WTC11 (cell line): ENCODE data around the gene LSM3.

Source experiments
- CBFB ChIP-seq: sonication (generic); formaldehyde crosslinking; IDR thresholded peaks from 2 replicates; pipeline ENCODE4 v1.8.1; 2022; ENCODE audit warnings: mild to moderate bottlenecking, low read depth, missing genetic modification reagents
- ETV6 ChIP-seq: sonication (generic); formaldehyde crosslinking; IDR thresholded peaks from 2 replicates; pipeline ENCODE4 v1.8.1; 2022; ENCODE audit warnings: mild to moderate bottlenecking, missing genetic modification reagents
- MXD4 ChIP-seq: fragments of 250-450 bp; sonication (Bioruptor Pico); IDR thresholded peaks from 2 replicates; pipeline ENCODE4 v1.8.0; 2021; ENCODE audit warnings: mild to moderate bottlenecking, moderate library complexity, borderline replicate concordance
- NR2C2 ChIP-seq: sonication (generic); formaldehyde crosslinking; IDR thresholded peaks from 2 replicates; pipeline ENCODE4 v1.8.0; 2022; ENCODE audit warnings: mild to moderate bottlenecking, missing genetic modification reagents
- ZNF263 ChIP-seq: sonication (generic); formaldehyde crosslinking; IDR thresholded peaks from 2 replicates; pipeline ENCODE4 v1.8.1; 2022; ENCODE audit warnings: low read depth, mild to moderate bottlenecking, moderate library complexity, missing genetic modification reagents
- TF ChIP-seq, protein P1 (sequence below): fragments of 200-600 bp; IDR thresholded peaks from 2 replicates; pipeline ENCODE4 v1.8.0; 2022; ENCODE audit warnings: antibody characterized with exemption
- TF ChIP-seq, protein P2 (sequence below): sonication (generic); formaldehyde crosslinking; IDR thresholded peaks from 2 replicates; pipeline ENCODE4 v1.8.0; 2022; ENCODE audit warnings: mild to moderate bottlenecking, missing genetic modification reagents
- TF ChIP-seq, protein P3 (sequence below): sonication (generic); formaldehyde crosslinking; IDR thresholded peaks from 2 replicates; pipeline ENCODE4 v1.8.1; 2022; ENCODE audit warnings: low read depth, mild to moderate bottlenecking, moderate library complexity, missing genetic modification reagents, borderline replicate concordance
- TF ChIP-seq, protein P4 (sequence below): sonication (generic); formaldehyde crosslinking; IDR thresholded peaks from 2 replicates; pipeline ENCODE4 v1.8.0; 2022; ENCODE audit warnings: mild to moderate bottlenecking, missing genetic modification reagents
- TF ChIP-seq, protein P5 (sequence below): sonication (generic); formaldehyde crosslinking; IDR thresholded peaks from 2 replicates; pipeline ENCODE4 v1.8.0; 2023; ENCODE audit warnings: missing genetic modification reagents

DNA sequence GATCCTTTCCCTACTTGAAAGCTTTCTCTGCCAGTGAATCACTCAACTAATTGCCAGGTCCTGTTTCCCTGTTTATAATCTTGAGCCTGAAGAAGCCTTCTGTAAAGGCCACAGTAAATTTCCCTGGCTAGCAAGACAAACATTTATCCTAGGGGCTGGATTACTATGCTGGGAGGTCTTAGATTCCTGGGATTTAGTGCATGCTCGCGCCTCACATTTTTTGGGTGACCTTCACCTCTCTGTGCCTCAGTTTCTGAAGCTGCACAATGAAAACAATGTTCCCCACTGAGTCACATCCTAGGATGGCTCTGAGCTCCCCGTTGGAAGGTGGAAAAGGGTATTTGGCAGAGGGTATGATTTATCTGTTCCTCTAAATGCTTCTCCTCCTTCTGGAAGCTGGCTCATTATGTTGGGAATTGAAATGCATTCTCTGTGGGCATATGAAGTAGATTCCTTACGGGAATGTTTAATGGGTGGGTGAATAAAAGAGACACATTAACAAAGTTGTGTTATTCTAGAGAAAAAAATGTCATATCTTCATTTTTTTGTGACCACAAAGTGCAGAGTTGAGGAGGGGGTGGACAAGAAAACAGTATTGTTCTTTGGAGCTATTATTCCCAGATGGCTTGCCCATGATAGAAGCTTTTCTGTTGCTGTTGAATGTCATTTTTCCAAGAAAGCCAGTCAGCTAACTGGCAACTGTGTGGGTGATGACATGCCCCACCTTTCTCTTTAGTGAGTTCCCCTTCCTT, 32.4 kb downstream of the LSM3 start:
- no peak for TF ChIP-seq NR2C2 (CRISPR knock-in tag)
- TF ChIP-seq, protein P1, sequence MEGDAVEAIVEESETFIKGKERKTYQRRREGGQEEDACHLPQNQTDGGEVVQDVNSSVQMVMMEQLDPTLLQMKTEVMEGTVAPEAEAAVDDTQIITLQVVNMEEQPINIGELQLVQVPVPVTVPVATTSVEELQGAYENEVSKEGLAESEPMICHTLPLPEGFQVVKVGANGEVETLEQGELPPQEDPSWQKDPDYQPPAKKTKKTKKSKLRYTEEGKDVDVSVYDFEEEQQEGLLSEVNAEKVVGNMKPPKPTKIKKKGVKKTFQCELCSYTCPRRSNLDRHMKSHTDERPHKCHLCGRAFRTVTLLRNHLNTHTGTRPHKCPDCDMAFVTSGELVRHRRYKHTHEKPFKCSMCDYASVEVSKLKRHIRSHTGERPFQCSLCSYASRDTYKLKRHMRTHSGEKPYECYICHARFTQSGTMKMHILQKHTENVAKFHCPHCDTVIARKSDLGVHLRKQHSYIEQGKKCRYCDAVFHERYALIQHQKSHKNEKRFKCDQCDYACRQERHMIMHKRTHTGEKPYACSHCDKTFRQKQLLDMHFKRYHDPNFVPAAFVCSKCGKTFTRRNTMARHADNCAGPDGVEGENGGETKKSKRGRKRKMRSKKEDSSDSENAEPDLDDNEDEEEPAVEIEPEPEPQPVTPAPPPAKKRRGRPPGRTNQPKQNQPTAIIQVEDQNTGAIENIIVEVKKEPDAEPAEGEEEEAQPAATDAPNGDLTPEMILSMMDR = no peak
- TF ChIP-seq CBFB = no peak
- TF ChIP-seq, protein P2, sequence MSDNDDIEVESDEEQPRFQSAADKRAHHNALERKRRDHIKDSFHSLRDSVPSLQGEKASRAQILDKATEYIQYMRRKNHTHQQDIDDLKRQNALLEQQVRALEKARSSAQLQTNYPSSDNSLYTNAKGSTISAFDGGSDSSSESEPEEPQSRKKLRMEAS (CRISPR knock-in tag) = no peak
- TF ChIP-seq MXD4 (CRISPR knock-in tag) = no peak
- no peak for TF ChIP-seq ZNF263
- TF ChIP-seq, protein P3, sequence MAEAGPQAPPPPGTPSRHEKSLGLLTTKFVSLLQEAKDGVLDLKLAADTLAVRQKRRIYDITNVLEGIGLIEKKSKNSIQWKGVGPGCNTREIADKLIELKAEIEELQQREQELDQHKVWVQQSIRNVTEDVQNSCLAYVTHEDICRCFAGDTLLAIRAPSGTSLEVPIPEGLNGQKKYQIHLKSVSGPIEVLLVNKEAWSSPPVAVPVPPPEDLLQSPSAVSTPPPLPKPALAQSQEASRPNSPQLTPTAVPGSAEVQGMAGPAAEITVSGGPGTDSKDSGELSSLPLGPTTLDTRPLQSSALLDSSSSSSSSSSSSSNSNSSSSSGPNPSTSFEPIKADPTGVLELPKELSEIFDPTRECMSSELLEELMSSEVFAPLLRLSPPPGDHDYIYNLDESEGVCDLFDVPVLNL (CRISPR knock-in tag) = no peak
- no peak for TF ChIP-seq ETV6 (CRISPR knock-in tag)
- TF ChIP-seq, protein P4, sequence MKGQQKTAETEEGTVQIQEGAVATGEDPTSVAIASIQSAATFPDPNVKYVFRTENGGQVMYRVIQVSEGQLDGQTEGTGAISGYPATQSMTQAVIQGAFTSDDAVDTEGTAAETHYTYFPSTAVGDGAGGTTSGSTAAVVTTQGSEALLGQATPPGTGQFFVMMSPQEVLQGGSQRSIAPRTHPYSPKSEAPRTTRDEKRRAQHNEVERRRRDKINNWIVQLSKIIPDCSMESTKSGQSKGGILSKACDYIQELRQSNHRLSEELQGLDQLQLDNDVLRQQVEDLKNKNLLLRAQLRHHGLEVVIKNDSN (CRISPR knock-in tag) = no peak
- TF ChIP-seq, protein P5, sequence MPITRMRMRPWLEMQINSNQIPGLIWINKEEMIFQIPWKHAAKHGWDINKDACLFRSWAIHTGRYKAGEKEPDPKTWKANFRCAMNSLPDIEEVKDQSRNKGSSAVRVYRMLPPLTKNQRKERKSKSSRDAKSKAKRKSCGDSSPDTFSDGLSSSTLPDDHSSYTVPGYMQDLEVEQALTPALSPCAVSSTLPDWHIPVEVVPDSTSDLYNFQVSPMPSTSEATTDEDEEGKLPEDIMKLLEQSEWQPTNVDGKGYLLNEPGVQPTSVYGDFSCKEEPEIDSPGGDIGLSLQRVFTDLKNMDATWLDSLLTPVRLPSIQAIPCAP = no peak
